Measurements from ENCODE around the gene PROSER2.

Gene PROSER2

GRCh38 chr10:11808808-11809207 is 14.3 kb upstream of the PROSER2 start:
- DNase-seq: no peak
- Histone ChIP-seq H3K9me2 (replicated peaks; ENCODE audit: insufficient read depth, low read length) (no peaks in the 10 kb centered on the region), H3K4me1 (ENCODE audit: low read length) (no peaks in the 10 kb centered on the region), H3K9me3 (replicated peaks; ENCODE audit: insufficient read depth, low read length) (no peaks in the 10 kb centered on the region), H3K27ac (ENCODE audit: low read length) (no peak overlapping the region), H3F3A (ENCODE audit: insufficient read depth, low read length) (no peaks in the 10 kb centered on the region), H3K9ac (ENCODE audit: low read length) (no peak overlapping the region), H2AFZ (ENCODE audit: low read length) (no peak overlapping the region), H3K36me3 (replicated peaks; ENCODE audit: insufficient read depth, low read length) (no peaks in the 10 kb centered on the region), H3K4me3 (ENCODE audit: low read length) (no peak overlapping the region), H3K27me3 (replicated peaks; ENCODE audit: insufficient read depth, low read length) (no peaks in the 10 kb centered on the region; the same call in 1 of the 2 replicates), H3K4me2 (ENCODE audit: low read depth, low read length) (no peak overlapping the region), H4K20me1 (ENCODE audit: insufficient read depth, low read length) (no peaks in the 10 kb centered on the region), H3K79me2 (ENCODE audit: low read length) (no peaks in the 10 kb centered on the region)
- TF ChIP-seq EZH2 (optimal IDR thresholded peaks at IDR 0.05; ENCODE audit: low read depth, low read length) (no peak), EZH2phosphoT487 (IDR thresholded peaks at IDR 0.05; ENCODE audit: low read length) (no peak), CTCF (IDR thresholded peaks at IDR 0.05; ENCODE audit: low read length) (no peak)

GRCh38 chr10:11810313-11810766 is 12.8 kb upstream of the PROSER2 start:
- Histone ChIP-seq H3K9me2 (replicated peaks; ENCODE audit: insufficient read depth, low read length) (no peaks in the 10 kb centered on the region), H3K4me2 (ENCODE audit: low read depth, low read length) (no peak overlapping the region), H3F3A (ENCODE audit: insufficient read depth, low read length) (no peaks in the 10 kb centered on the region), H3K79me2 (ENCODE audit: low read length) (no peaks in the 10 kb centered on the region), H4K20me1 (ENCODE audit: insufficient read depth, low read length) (no peaks in the 10 kb centered on the region), H3K4me3 (ENCODE audit: low read length) (no peak overlapping the region), H3K4me1 (ENCODE audit: low read length) (no peaks in the 10 kb centered on the region), H3K9ac (ENCODE audit: low read length) (no peak overlapping the region), H3K9me3 (replicated peaks; ENCODE audit: insufficient read depth, low read length) (no peaks in the 10 kb centered on the region), H3K27me3 (replicated peaks; ENCODE audit: insufficient read depth, low read length) (no peaks in the 10 kb centered on the region; the same call in 1 of the 2 replicates), H2AFZ (ENCODE audit: low read length) (no peak overlapping the region), H3K27ac (ENCODE audit: low read length) (no peak overlapping the region), H3K36me3 (replicated peaks; ENCODE audit: insufficient read depth, low read length) (no peaks in the 10 kb centered on the region)
- DNase-seq: no peak
- TF ChIP-seq EZH2phosphoT487 (IDR thresholded peaks at IDR 0.05; ENCODE audit: low read length) (no peak), EZH2 (optimal IDR thresholded peaks at IDR 0.05; ENCODE audit: low read depth, low read length) (no peak), CTCF (IDR thresholded peaks at IDR 0.05; ENCODE audit: low read length) (no peak)

- Histone ChIP-seq H4K20me1 (ENCODE audit: insufficient read depth, low read length) (no peaks in the 10 kb centered on the region), H3F3A (ENCODE audit: insufficient read depth, low read length) (no peaks in the 10 kb centered on the region), H3K4me3 (ENCODE audit: low read length) (no peak overlapping the region), H3K9me2 (replicated peaks; ENCODE audit: insufficient read depth, low read length) (no peaks in the 10 kb centered on the region), H3K9ac (ENCODE audit: low read length) (no peak overlapping the region), H3K27me3 (replicated peaks; ENCODE audit: insufficient read depth, low read length) (no peaks in the 10 kb centered on the region; the same call in 1 of the 2 replicates), H3K9me3 (replicated peaks; ENCODE audit: insufficient read depth, low read length) (no peaks in the 10 kb centered on the region), H3K4me1 (ENCODE audit: low read length) (no peaks in the 10 kb centered on the region), H3K36me3 (replicated peaks; ENCODE audit: insufficient read depth, low read length) (no peaks in the 10 kb centered on the region), H3K79me2 (ENCODE audit: low read length) (no peaks in the 10 kb centered on the region), H3K4me2 (ENCODE audit: low read depth, low read length) (no peak overlapping the region), H2AFZ (ENCODE audit: low read length) (no peak overlapping the region), H3K27ac (ENCODE audit: low read length) (no peak overlapping the region)
- no peak for TF ChIP-seq CTCF (IDR thresholded peaks at IDR 0.05; ENCODE audit: low read length)
- no peak for TF ChIP-seq EZH2phosphoT487 (IDR thresholded peaks at IDR 0.05; ENCODE audit: low read length)
- no peak for TF ChIP-seq EZH2 (optimal IDR thresholded peaks at IDR 0.05; ENCODE audit: low read depth, low read length)
- no peak for DNase-seq
Observed at GRCh38 chr10:11810973-11811372, 12.2 kb upstream of the PROSER2 start.

Measured in MM.1S (cell line).